ENCODE measurements around the gene PMFBP1. TPM values are rescaled to one million over a fixed set of nuclear protein-coding genes. Genes with fewer than 3 reads are reported as not detected.

The PMFBP1 gene
- total RNA-seq, 4 donors from 2014 or later = not detected

DNA sequence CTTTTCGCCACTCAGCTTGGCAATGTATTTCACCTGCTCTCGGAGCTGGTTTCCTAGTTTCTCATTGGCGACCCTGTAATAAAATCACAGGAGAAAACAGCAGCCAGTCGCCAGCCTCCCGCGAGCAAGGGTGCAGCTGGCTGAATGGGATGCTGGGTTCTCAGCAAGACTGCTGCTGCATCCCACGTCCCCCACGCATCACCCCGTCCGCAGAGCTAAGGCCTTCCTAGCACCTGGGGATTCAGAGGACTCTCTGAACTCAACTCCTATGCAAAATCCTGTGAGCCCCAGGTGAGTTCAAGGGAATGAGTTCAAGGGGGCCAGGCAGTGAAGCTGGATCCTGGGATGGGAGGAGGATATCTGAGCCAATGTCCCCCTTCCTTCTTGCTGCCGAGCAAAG is 49.0 kb downstream of the PMFBP1 start:
- in situ Hi-C loops (cut with MboI; ENCODE audit: low sequenced_read_pairs in 4 of 4) = no loop called here
- intact Hi-C loops (cut with DNase I; ENCODE audit: low total_unique reads) = no loop called here
- no peak for DNase-seq
- Histone ChIP-seq H3K27ac (no peak overlapping the region), H3K4me1 (no peaks in the 10 kb centered on the region), H3K36me3 (no peaks in the 10 kb centered on the region), H3K27me3 (no peaks in the 10 kb centered on the region), H3K9me3 (no peaks in the 10 kb centered on the region), H3K4me3 (no peak overlapping the region)
- TF ChIP-seq POLR2A (IDR thresholded peaks at IDR 0.05) = no peak
- TF ChIP-seq, protein P1, sequence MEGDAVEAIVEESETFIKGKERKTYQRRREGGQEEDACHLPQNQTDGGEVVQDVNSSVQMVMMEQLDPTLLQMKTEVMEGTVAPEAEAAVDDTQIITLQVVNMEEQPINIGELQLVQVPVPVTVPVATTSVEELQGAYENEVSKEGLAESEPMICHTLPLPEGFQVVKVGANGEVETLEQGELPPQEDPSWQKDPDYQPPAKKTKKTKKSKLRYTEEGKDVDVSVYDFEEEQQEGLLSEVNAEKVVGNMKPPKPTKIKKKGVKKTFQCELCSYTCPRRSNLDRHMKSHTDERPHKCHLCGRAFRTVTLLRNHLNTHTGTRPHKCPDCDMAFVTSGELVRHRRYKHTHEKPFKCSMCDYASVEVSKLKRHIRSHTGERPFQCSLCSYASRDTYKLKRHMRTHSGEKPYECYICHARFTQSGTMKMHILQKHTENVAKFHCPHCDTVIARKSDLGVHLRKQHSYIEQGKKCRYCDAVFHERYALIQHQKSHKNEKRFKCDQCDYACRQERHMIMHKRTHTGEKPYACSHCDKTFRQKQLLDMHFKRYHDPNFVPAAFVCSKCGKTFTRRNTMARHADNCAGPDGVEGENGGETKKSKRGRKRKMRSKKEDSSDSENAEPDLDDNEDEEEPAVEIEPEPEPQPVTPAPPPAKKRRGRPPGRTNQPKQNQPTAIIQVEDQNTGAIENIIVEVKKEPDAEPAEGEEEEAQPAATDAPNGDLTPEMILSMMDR (IDR thresholded peaks at IDR 0.05 in 4 of 5, conservative IDR thresholded peaks at IDR 0.05 in 1 of 5) = no peak
- ATAC-seq = no peak

DNA sequence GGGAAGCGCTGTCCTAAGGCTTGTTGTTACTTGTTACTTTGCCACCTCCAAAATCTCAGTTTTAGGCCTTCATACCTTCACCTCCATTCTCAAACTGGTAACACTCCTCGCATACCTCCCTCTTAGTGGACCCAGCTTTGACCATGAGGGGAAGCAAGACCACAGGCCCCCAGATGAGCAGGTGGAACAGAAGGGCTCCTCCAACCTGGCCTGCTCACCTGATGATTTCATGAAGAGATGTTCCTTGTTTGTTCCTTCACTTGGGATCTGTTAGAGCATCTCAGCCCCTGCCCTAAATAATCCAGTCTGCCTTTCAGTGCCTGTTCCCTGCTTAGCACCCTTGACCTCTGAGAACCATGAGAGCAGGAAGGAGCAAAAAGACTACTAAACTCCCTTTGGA is 49.6 kb downstream of the PMFBP1 start:
- Histone ChIP-seq H3K4me3 (no peak overlapping the region), H3K36me3 (no peaks in the 10 kb centered on the region), H3K9me3 (no peaks in the 10 kb centered on the region), H3K27ac (no peak overlapping the region), H3K4me1 (no peaks in the 10 kb centered on the region), H3K27me3 (no peaks in the 10 kb centered on the region)
- intact Hi-C loops (cut with DNase I; ENCODE audit: low total_unique reads) = no loop called here
- DNase-seq (no peak), ATAC-seq (no peak)
- TF ChIP-seq POLR2A (IDR thresholded peaks at IDR 0.05) = no peak
- TF ChIP-seq, protein P1 (IDR thresholded peaks at IDR 0.05 in 4 of 5, conservative IDR thresholded peaks at IDR 0.05 in 1 of 5) = no peak
- in situ Hi-C loops (cut with MboI; ENCODE audit: low sequenced_read_pairs in 4 of 4) = no loop called here

DNA sequence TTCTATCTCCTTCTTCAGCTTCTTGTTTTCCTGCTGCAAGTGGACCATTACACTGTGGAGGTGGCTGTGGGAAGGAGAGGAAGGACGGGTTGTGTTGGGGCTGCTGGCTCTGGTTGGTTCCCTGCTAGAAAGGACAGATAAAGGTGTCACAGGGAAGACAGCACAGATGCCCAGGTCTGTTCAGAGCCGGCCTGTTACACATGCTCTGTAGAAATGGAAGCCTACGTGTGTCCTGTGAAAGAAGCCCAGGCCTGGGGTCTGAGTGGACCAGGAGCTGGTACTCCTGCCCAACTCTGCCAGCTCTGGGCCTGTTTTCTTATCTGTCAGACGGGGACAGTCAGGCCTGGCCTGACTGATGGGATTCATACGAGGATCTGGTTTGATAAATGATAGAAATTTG is 51.9 kb downstream of the PMFBP1 start:
- intact Hi-C loops (cut with DNase I; ENCODE audit: low total_unique reads) = no loop called here
- TF ChIP-seq POLR2A (IDR thresholded peaks at IDR 0.05) = no peak
- TF ChIP-seq, protein P1 (IDR thresholded peaks at IDR 0.05 in 4 of 5, conservative IDR thresholded peaks at IDR 0.05 in 1 of 5) = no peak

DNA sequence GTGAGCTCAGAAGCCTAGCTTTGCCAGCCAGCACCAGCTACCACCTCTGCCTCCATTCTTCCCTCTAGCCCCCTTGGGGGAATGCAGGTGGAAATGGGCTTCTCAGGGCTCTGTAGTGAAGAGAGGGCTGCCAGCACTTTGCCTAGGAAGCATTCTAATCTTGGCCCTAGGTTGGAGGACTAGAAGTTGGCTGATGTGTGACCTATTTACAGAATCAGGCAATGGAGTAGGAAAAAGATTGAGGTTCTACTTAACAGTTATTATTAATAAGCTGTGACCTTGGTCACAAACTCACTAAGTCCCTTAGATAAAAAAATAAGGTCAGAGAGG is 58.4 kb downstream of the PMFBP1 start:
- Histone ChIP-seq H3K4me3 (no peak overlapping the region), H3K4me1 (no peaks in the 10 kb centered on the region), H3K36me3 (peaks cover 0 to 44% of the 10 kb centered on the region in 2 donors), H3K9me3 (no peaks in the 10 kb centered on the region), H3K27me3 (no peaks in the 10 kb centered on the region), H3K27ac (no peak overlapping the region)
- ATAC-seq (no peak), DNase-seq (no peak)
- in situ Hi-C loops (cut with MboI; ENCODE audit: low sequenced_read_pairs in 4 of 4) (no loop called here), intact Hi-C loops (cut with DNase I; ENCODE audit: low total_unique reads) (no loop called here)
- TF ChIP-seq, protein P1 (IDR thresholded peaks at IDR 0.05 in 4 of 5, conservative IDR thresholded peaks at IDR 0.05 in 1 of 5) = no peak
- TF ChIP-seq POLR2A (IDR thresholded peaks at IDR 0.05) = no peak

More for the DNA sequence above, 51.9 kb downstream of the PMFBP1 start:
- no peak overlapping the region for H3K4me3 ChIP-seq
- H3K36me3 ChIP-seq = no peaks in the 10 kb centered on the region
- DNase-seq (no peak), ATAC-seq (no peak)
- H3K27me3 ChIP-seq = no peaks in the 10 kb centered on the region
- H3K27ac ChIP-seq = no peak overlapping the region
- H3K9me3 ChIP-seq = no peaks in the 10 kb centered on the region
- in situ Hi-C loops (cut with MboI; ENCODE audit: low sequenced_read_pairs in 4 of 4) = no loop called here
- H3K4me1 ChIP-seq = no peaks in the 10 kb centered on the region

DNA sequence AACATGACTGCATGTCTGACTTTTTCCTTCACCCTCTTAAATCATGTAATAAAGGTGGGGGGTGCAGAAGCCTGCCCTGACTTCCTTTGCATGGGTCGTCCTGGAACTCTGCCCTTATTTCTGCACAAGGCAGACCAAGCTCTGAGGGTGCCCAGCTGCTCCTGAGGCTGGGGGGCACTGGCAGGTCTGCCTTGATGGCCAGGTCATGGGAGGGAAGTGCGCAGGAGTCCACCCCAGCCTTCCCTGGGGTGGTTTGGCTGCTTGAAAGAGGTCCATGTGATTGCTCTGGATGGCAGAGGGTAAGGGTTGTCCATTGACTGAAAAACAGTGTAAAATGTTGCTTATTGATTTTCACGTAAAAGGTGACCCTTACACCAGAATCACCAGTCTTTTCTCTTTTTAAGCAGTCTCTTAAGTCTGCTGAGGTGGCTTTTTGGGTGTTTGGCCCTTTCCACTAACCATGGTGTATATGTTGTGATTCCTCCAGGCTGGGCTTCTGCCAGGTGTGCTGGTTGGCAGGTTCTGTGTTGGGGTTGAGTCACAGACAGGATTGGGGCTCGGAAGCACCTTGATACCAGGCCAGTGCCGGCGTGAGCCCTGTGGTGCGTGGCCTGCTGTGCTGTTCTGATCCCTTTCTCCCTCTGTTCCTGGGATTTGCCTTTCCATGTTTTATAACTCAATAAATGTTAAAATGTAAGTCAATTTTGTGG is 58.9 kb downstream of the PMFBP1 start:
- in situ Hi-C loops (cut with MboI; ENCODE audit: low sequenced_read_pairs in 4 of 4) = no loop called here
- no peak for TF ChIP-seq POLR2A (IDR thresholded peaks at IDR 0.05)
- TF ChIP-seq, protein P1 (IDR thresholded peaks at IDR 0.05 in 4 of 5, conservative IDR thresholded peaks at IDR 0.05 in 1 of 5) = no peak

More for the DNA sequence above, 58.9 kb downstream of the PMFBP1 start:
- no peak overlapping the region for H3K27ac ChIP-seq
- no peaks in the 10 kb centered on the region for H3K27me3 ChIP-seq
- no peak for ATAC-seq
- intact Hi-C loops (cut with DNase I; ENCODE audit: low total_unique reads) = no loop called here
- no peak overlapping the region for H3K4me3 ChIP-seq
- H3K4me1 ChIP-seq = no peaks in the 10 kb centered on the region
- no peak for DNase-seq
- H3K9me3 ChIP-seq = no peaks in the 10 kb centered on the region
- peaks cover 0 to 49% of the 10 kb centered on the region in 2 donors for H3K36me3 ChIP-seq
